Brain microvascular endothelial cell (primary cell): ENCODE results near the gene CADPS.

Source experiments
- DNase-seq: peaks from one replicate; pipeline ENCODE4 v3.0.0-alpha.2; 2020
- H3K27ac ChIP-seq: fragments of 250-450 bp; sonication (Bioruptor Pico); 2 replicates; pipeline ENCODE4 v1.5.1; 2020; ENCODE audit warnings: mild to moderate bottlenecking, moderate library complexity
- H3K27me3 ChIP-seq: fragments of 250-450 bp; sonication (Bioruptor Pico); replicated peaks from 2 replicates; pipeline ENCODE4 v1.5.1; 2020; ENCODE audit warnings: mild to moderate bottlenecking
- H3K36me3 ChIP-seq: fragments of 250-450 bp; sonication (Bioruptor Pico); replicated peaks from 2 replicates; pipeline ENCODE4 v1.5.1; 2020; ENCODE audit warnings: mild to moderate bottlenecking
- H3K4me3 ChIP-seq: 2 replicates; pipeline ENCODE4 v1.5.1; 2011; ENCODE audit warnings: low read depth, mild to moderate bottlenecking, control low read depth, low read length, moderate library complexity
- in situ Hi-C: cut with HindIII; loops from 2 replicates; pipeline ENCODE4 v1.10.0; 2017; ENCODE audit warnings: low sequenced_read_pairs, low pct_ligation_motif_present
- TF ChIP-seq, protein P1 (sequence below): IDR thresholded peaks from 2 replicates; pipeline ENCODE4 v1.5.1; 2011; ENCODE audit warnings: low read depth, mild to moderate bottlenecking, moderate library complexity, low read length, control low read depth, inconsistent platforms; ENCODE audit errors: missing control alignments

CADPS gene

DNA sequence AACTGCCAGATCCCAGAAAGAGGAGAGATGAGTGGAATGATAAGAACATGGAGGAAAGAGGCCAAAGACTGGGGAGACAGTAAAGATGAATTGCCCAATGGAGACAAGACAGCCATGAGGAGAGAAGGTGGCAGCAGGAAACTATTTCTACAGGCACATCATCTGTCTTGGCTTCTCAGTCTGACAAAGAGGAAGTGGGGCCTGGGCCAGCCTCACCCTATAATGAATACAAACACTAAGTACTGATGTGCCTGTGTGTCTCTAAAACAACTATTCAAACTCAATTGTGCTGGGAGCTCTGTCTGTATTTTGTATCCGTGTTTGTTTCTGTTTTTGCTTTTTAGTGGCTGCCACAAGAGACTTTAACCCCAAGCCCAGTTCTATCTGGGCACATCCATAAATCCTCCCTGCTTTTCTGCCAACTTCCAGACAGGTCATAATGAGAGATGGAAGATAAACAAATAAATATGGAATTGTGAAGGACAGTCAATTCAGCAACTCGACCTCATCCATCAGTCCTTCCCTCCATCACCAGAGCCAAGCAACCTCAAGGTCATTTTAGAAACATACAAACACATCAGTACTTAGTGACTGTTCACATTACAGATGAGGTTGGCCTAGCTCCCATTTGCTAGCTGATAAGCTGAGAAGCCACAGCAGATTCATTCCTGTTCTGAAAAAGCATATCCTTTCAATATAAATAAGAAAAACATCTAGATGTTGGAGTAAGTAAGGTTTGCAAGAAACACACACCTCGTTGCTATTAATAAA is 116.7 kb downstream of the CADPS start:
- no peaks in the 10 kb centered on the region for H3K27me3 ChIP-seq
- in situ Hi-C loops, result no loop called here
- DNase-seq, result no peak
- TF ChIP-seq, protein P1, sequence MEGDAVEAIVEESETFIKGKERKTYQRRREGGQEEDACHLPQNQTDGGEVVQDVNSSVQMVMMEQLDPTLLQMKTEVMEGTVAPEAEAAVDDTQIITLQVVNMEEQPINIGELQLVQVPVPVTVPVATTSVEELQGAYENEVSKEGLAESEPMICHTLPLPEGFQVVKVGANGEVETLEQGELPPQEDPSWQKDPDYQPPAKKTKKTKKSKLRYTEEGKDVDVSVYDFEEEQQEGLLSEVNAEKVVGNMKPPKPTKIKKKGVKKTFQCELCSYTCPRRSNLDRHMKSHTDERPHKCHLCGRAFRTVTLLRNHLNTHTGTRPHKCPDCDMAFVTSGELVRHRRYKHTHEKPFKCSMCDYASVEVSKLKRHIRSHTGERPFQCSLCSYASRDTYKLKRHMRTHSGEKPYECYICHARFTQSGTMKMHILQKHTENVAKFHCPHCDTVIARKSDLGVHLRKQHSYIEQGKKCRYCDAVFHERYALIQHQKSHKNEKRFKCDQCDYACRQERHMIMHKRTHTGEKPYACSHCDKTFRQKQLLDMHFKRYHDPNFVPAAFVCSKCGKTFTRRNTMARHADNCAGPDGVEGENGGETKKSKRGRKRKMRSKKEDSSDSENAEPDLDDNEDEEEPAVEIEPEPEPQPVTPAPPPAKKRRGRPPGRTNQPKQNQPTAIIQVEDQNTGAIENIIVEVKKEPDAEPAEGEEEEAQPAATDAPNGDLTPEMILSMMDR, result no peak
- H3K4me3 ChIP-seq, result no peak overlapping the region
- H3K36me3 ChIP-seq, result no peaks in the 10 kb centered on the region
- H3K27ac ChIP-seq, result no peak overlapping the region

DNA sequence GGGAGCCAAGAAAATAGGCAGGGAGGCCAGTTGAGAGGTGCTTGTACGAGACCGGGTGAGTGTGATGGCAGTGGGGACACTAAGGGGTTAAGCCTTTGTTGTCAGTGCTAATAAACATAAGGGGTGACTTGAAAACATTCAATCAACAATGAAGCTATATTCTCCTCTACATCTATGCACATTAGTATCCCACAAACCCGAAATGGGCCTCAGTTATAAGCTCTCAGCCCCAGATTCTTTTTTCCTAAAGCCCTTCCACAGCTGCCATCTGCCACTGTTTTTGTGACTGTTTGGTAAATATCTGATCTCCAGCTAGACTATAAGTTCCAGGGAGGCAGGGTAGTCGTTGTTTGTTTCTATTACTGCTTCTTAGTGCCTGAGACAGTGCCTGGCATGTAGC is 118.2 kb downstream of the CADPS start:
- no peak for DNase-seq
- TF ChIP-seq, protein P1, result no peak
- Histone ChIP-seq H3K36me3 (no peaks in the 10 kb centered on the region), H3K4me3 (no peak overlapping the region), H3K27ac (no peak overlapping the region), H3K27me3 (no peaks in the 10 kb centered on the region)
- in situ Hi-C loops, result no loop called here

DNA sequence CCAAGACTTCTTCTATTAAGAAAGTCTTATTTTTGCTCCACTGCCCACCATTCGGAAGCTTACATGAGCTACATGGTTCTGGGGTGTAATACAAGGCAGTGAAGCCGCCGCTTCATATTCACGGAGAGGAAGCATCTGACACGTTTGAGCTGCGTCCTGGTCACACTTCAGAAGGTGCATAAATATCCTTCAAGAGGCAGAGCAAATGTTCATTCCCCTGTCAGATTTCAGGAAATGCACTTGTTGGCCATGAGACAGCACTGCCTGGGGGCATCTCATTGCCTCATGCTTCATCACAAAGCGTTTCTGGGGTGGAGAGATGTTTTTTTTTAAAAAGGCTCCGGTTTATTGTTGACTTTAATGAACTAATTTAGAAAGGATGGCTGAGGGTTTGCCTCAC is 119.9 kb downstream of the CADPS start:
- TF ChIP-seq, protein P1, result no peak
- no peaks in the 10 kb centered on the region for H3K27me3 ChIP-seq
- no peak overlapping the region for H3K4me3 ChIP-seq
- in situ Hi-C loops, result no loop called here
- H3K36me3 ChIP-seq, result no peaks in the 10 kb centered on the region
- no peak overlapping the region for H3K27ac ChIP-seq
- no peak for DNase-seq

DNA sequence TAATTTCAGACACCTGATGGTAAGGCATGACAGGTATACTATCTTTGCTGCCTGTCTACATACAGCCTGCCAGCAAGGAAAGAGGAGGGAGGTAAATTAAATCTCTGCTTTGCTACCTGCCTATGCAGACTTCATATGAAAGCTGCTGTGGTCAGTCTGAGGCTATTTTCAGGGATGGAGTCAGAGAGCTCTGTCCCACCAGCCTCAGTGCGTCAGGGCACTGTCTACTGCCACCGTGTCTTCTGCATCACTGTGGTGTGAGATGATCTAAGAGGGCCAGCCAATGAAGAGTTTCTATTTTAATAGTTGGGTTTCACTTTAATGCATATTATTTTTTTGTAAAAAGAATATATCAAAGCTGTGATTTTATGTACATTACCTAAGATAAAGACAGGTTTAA is 125.6 kb downstream of the CADPS start:
- no peaks in the 10 kb centered on the region for H3K36me3 ChIP-seq
- TF ChIP-seq, protein P1, result no peak
- no peaks in the 10 kb centered on the region for H3K27me3 ChIP-seq
- H3K27ac ChIP-seq, result no peak overlapping the region
- no peak for DNase-seq
- no peak overlapping the region for H3K4me3 ChIP-seq
- in situ Hi-C loops, result no loop called here

DNA sequence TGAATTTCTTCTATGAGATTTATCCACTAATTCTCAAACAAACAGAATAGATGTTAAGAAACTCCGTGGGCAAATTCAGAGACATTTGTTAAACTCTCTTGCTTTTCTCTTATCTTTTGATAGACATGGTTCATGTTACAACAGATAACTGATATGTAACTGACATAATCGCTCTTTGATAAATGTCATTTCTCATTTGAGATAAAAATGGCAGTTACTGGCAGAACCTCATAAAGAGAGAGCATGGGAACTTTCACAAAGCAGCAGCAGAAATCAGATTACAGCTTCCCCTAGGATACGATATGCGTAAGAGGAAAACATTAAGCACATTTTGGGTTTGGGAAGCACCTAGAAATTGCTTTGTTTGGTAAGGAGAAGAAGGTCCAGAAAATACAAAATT is 126.1 kb downstream of the CADPS start:
- H3K27me3 ChIP-seq, result no peaks in the 10 kb centered on the region
- H3K27ac ChIP-seq, result no peak overlapping the region
- TF ChIP-seq, protein P1, result no peak
- no peak overlapping the region for H3K4me3 ChIP-seq
- no peaks in the 10 kb centered on the region for H3K36me3 ChIP-seq
- DNase-seq, result no peak
- in situ Hi-C loops, result no loop called here

DNA sequence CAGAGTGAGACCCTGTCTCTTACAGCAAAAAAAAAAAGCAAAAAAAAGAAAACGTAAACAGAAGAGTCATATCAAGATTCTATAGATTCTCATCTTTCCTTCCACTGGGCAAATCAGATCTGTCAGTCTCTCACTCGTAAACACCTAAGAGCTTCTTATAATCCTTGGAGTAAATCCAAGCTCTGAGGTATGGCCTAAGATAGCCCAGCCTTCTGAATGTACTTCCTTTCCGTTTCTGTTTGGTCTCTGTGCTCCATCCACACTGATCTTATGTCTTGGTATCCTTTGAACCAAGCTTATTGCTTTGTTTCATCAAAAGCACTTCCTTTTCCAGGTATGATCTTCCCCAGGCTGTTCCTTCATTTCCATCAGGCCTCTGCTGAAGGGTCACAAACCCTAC is 137.8 kb downstream of the CADPS start:
- no peak for DNase-seq
- Histone ChIP-seq H3K36me3 (no peaks in the 10 kb centered on the region), H3K27me3 (no peaks in the 10 kb centered on the region), H3K4me3 (no peak overlapping the region), H3K27ac (no peak overlapping the region)
- TF ChIP-seq, protein P1, result no peak
- in situ Hi-C loops, result no loop called here
